ENCODE data around the gene KRTAP20-1. TPM values are rescaled to one million over a fixed set of nuclear protein-coding genes. Genes with fewer than 3 reads are reported as not detected.

Gene KRTAP20-1, protein sequence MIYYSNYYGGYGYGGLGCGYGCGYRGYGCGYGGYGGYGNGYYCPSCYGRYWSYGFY
- not detected for total RNA-seq (ENCODE audit: unreplicated experiment)
- long read RNA-seq: 0 reads

DNA sequence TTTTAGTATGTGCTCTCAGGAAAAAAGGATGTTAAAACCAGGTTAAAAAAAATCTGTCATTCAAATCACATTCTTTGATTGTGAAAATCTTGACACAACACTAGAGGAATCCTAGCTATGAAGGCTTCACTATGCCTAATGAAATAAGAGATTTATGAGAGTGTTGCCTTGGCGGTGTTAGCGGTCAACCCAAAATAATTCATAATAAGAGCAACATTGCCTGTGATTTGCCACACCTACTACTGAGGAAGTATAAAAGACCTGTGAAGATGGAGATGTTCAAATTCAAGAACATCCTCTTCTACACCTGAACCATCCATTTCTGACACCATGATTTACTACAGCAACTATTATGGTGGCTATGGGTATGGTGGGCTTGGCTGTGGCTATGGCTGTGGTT, at the start of gene KRTAP20-1:
Gene KRTAP20-1 (plus strand): TSS at position 301 of the 400 bp plus-strand sequence. CDS start 30 bp downstream, at position 331.
- no peaks in the 10 kb centered on the region for H3K4me1 Mint-ChIP-seq (ENCODE audit: unreplicated experiment)
- H3K36me3 Mint-ChIP-seq (ENCODE audit: low read depth, unreplicated experiment): no peaks in the 10 kb centered on the region
- H3K27ac Mint-ChIP-seq (ENCODE audit: unreplicated experiment): no peak within 1 kb of the TSS
- H3K4me3 Mint-ChIP-seq (ENCODE audit: unreplicated experiment): no peak within 1 kb of the TSS
- H3K27me3 Mint-ChIP-seq (ENCODE audit: unreplicated experiment): no peaks in the 10 kb centered on the region
- no peaks in the 10 kb centered on the region for H3K9me3 Mint-ChIP-seq (ENCODE audit: unreplicated experiment)
- TF ChIP-seq CTCF (IDR thresholded peaks at IDR 0.05; ENCODE audit: unreplicated experiment): no peak
- DNase-seq (ENCODE audit: low spot score): no peak

DNA sequence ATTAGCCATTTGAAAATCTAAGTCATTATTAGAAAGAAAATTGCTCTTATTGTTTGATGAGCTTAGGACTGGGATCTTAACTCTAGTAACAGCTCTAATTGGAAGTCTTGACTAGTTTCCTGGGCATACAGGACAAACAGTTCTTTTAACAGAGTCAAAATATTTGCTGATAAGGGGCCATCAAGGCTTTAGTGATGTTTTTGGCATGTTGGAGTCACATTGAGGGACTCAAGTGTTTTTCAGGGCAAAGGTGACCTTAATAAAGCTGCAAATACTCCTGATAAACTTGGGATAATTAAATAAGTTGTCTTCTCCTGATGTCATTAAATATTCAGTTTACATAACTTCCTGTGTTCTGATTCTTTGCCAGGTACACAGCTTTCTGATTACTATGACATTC, 48.6 kb upstream of the KRTAP20-1 start:
- Mint-ChIP-seq H3K4me1 (ENCODE audit: unreplicated experiment) (no peaks in the 10 kb centered on the region), H3K36me3 (ENCODE audit: low read depth, unreplicated experiment) (no peaks in the 10 kb centered on the region), H3K27ac (ENCODE audit: unreplicated experiment) (no peak overlapping the region), H3K27me3 (ENCODE audit: unreplicated experiment) (no peaks in the 10 kb centered on the region), H3K4me3 (ENCODE audit: unreplicated experiment) (no peak overlapping the region), H3K9me3 (ENCODE audit: unreplicated experiment) (no peaks in the 10 kb centered on the region)
- no peak for DNase-seq (ENCODE audit: low spot score)
- TF ChIP-seq CTCF (IDR thresholded peaks at IDR 0.05; ENCODE audit: unreplicated experiment): no peak

DNA sequence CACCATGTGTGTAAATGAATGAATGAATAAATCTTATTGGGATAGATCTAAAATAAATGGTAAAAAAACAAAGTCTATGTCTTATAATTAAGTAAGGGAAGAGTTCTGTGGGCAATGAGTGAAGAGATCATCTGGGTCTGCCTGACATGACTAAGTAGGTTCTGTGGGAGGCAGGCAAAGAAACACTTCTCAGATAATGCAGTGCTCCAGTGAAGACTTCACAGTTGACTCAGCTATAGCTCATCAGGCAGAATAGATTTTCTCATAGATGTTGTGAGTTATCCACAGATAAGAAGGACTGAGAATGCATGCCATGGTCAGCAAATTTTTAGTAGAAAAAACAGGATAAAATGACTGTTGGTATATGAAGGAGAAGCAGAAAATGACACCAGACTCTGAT, 38.5 kb upstream of the KRTAP20-1 start:
- Mint-ChIP-seq H3K27me3 (ENCODE audit: unreplicated experiment) (no peaks in the 10 kb centered on the region), H3K9me3 (ENCODE audit: unreplicated experiment) (no peaks in the 10 kb centered on the region), H3K27ac (ENCODE audit: unreplicated experiment) (no peak overlapping the region), H3K4me3 (ENCODE audit: unreplicated experiment) (no peak overlapping the region), H3K4me1 (ENCODE audit: unreplicated experiment) (peaks cover 8% of the 10 kb centered on the region), H3K36me3 (ENCODE audit: low read depth, unreplicated experiment) (no peaks in the 10 kb centered on the region)
- no peak for DNase-seq (ENCODE audit: low spot score)
- TF ChIP-seq CTCF (IDR thresholded peaks at IDR 0.05; ENCODE audit: unreplicated experiment): no peak

DNA sequence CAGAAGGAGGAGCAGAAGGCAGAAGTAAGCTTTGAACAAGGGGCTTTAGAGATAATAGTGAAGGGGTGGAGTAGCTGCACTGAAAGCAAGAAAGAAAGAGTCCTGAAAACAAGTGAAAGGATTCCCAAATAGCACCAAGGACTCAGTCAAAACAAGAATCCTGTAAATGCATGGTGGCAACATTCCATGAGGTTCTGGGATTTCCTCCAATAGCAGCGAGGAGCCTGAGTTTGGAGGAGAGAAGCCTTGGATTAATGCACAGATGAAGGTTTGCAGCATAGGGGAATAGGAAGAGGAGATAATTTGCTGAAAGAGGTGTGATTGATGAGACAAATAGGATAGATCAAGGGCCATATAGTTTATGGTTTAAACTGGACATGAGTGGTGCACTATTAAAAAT, 36.9 kb upstream of the KRTAP20-1 start:
- Mint-ChIP-seq H3K4me3 (ENCODE audit: unreplicated experiment) (no peak overlapping the region), H3K9me3 (ENCODE audit: unreplicated experiment) (no peaks in the 10 kb centered on the region), H3K27me3 (ENCODE audit: unreplicated experiment) (no peaks in the 10 kb centered on the region), H3K27ac (ENCODE audit: unreplicated experiment) (no peak overlapping the region), H3K4me1 (ENCODE audit: unreplicated experiment) (peaks cover 8% of the 10 kb centered on the region), H3K36me3 (ENCODE audit: low read depth, unreplicated experiment) (no peaks in the 10 kb centered on the region)
- no peak for TF ChIP-seq CTCF (IDR thresholded peaks at IDR 0.05; ENCODE audit: unreplicated experiment)
- DNase-seq (ENCODE audit: low spot score): no peak

DNA sequence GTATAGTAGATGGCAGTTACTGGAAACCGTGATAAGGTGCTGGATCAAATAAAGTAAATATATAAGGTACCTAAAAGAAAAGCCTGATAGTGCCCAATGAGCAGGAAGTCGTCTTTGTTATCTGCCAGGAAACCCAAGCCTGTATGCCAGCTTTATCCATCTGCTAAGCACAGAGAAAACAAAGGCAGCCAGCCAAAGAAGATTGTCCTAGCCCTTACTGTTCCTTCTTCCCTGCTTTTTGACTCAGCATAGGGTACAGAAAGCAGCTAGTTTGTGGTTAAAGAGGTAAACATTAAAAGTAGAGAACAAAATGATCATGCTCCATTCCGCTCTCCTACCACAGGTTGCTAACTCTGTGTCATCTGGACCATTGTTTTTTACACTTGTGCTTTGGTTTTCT, 36.1 kb upstream of the KRTAP20-1 start:
- TF ChIP-seq CTCF (IDR thresholded peaks at IDR 0.05; ENCODE audit: unreplicated experiment): no peak
- Mint-ChIP-seq H3K36me3 (ENCODE audit: low read depth, unreplicated experiment) (no peaks in the 10 kb centered on the region), H3K27ac (ENCODE audit: unreplicated experiment) (no peak overlapping the region), H3K4me3 (ENCODE audit: unreplicated experiment) (no peak overlapping the region), H3K4me1 (ENCODE audit: unreplicated experiment) (peaks cover 8% of the 10 kb centered on the region), H3K27me3 (ENCODE audit: unreplicated experiment) (no peaks in the 10 kb centered on the region), H3K9me3 (ENCODE audit: unreplicated experiment) (no peaks in the 10 kb centered on the region)
- DNase-seq (ENCODE audit: low spot score): no peak
